ENCODE results near the gene GFRA1.

- TF ChIP-seq, protein P1, sequence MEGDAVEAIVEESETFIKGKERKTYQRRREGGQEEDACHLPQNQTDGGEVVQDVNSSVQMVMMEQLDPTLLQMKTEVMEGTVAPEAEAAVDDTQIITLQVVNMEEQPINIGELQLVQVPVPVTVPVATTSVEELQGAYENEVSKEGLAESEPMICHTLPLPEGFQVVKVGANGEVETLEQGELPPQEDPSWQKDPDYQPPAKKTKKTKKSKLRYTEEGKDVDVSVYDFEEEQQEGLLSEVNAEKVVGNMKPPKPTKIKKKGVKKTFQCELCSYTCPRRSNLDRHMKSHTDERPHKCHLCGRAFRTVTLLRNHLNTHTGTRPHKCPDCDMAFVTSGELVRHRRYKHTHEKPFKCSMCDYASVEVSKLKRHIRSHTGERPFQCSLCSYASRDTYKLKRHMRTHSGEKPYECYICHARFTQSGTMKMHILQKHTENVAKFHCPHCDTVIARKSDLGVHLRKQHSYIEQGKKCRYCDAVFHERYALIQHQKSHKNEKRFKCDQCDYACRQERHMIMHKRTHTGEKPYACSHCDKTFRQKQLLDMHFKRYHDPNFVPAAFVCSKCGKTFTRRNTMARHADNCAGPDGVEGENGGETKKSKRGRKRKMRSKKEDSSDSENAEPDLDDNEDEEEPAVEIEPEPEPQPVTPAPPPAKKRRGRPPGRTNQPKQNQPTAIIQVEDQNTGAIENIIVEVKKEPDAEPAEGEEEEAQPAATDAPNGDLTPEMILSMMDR (IDR thresholded peaks at IDR 0.05; ENCODE audit: control extremely low read depth in 1 of 3, insufficient read depth in 1 of 3, low read depth in 1 of 3, low read length in 3 of 3), result no peak
- TF ChIP-seq CEBPB (IDR thresholded peaks at IDR 0.05; ENCODE audit: low read depth, low read length) (no peak), TAF1 (IDR thresholded peaks at IDR 0.05; ENCODE audit: low read depth, low read length) (no peak), NRF1 (IDR thresholded peaks at IDR 0.05; ENCODE audit: low read depth, low read length) (no peak), MAFK (IDR thresholded peaks at IDR 0.05; ENCODE audit: low read depth, low read length) (no peak), TCF12 (IDR thresholded peaks at IDR 0.05; ENCODE audit: low read depth, low read length) (no peak), EZH2 (IDR thresholded peaks at IDR 0.05; ENCODE audit: low read depth, low read length, severe bottlenecking) (no peak)
Measured at GRCh38 chr10:116263870-116264655, 8.9 kb downstream of the GFRA1 start.
